Activated CD4-positive, alpha-beta T cell treated with anti-CD3 and anti-CD28 coated beads, Interleukin-2, amount 50 U/mL, for 4 hours (primary cell): ENCODE results near the gene GIPC3.

Experiments used
- DNase-seq, 2 experiments: peaks; one replicate each; pipeline ENCODE4 v3.0.0-alpha.2; 2020

GIPC3 gene

GRCh38 chr19:3605770-3606169 lies 20.5 kb downstream of the GIPC3 start:
- DNase-seq = no peak

GRCh38 chr19:3606174-3606689 lies 21.0 kb downstream of the GIPC3 start:
- DNase-seq = no peak

- DNase-seq = peak; percentile 43 to 46
Observed at GRCh38 chr19:3606690-3607289, 21.5 kb downstream of the GIPC3 start, which contains the start of gene TBXA2R. Gene TBXA2R, minus strand, starts transcription at chr19:3606875. Its CDS starts 6,241 bp downstream, at chr19:3600634.

GRCh38 chr19:3607303-3608078 lies 22.2 kb downstream of the GIPC3 start:
- DNase-seq = no peak

GRCh38 chr19:3608079-3608641 lies 22.9 kb downstream of the GIPC3 start:
- DNase-seq = no peak

- no peak for DNase-seq
Observed at GRCh38 chr19:3608750-3609322, 23.6 kb downstream of the GIPC3 start.

GRCh38 chr19:3609779-3610719 lies 24.8 kb downstream of the GIPC3 start:
- no peak for DNase-seq

GRCh38 chr19:3610745-3611717 lies 25.8 kb downstream of the GIPC3 start:
- no peak for DNase-seq

GRCh38 chr19:3611841-3612240 lies 26.6 kb downstream of the GIPC3 start:
- DNase-seq = no peak

- no peak for DNase-seq
Observed at GRCh38 chr19:3612330-3612729, 27.1 kb downstream of the GIPC3 start.

GRCh38 chr19:3612901-3613741 lies 27.8 kb downstream of the GIPC3 start:
- no peak for DNase-seq

- DNase-seq = no peak
Observed at GRCh38 chr19:3613818-3614661, 28.8 kb downstream of the GIPC3 start.

- no peak for DNase-seq
Observed at GRCh38 chr19:3614858-3615505, 29.7 kb downstream of the GIPC3 start.

GRCh38 chr19:3615524-3616135 lies 30.4 kb downstream of the GIPC3 start:
- DNase-seq = no peak

GRCh38 chr19:3617463-3617862 lies 32.2 kb downstream of the GIPC3 start:
- DNase-seq = no peak

GRCh38 chr19:3618144-3618810 lies 33.0 kb downstream of the GIPC3 start:
- DNase-seq = peak; percentile 34 to 38

- DNase-seq = no peak
Observed at GRCh38 chr19:3618811-3619630, 33.7 kb downstream of the GIPC3 start.
